COLO829 (cell line): Measurements from ENCODE around the gene TOP3A.

Experiments
- DNase-seq: peaks from one replicate; pipeline ENCODE4 v3.0.0; 2012; ENCODE audit warnings: low spot score

TOP3A gene

GRCh38 chr17:18277076-18277475 lies 37.7 kb downstream of the TOP3A start:
- DNase-seq: no peak

DNA sequence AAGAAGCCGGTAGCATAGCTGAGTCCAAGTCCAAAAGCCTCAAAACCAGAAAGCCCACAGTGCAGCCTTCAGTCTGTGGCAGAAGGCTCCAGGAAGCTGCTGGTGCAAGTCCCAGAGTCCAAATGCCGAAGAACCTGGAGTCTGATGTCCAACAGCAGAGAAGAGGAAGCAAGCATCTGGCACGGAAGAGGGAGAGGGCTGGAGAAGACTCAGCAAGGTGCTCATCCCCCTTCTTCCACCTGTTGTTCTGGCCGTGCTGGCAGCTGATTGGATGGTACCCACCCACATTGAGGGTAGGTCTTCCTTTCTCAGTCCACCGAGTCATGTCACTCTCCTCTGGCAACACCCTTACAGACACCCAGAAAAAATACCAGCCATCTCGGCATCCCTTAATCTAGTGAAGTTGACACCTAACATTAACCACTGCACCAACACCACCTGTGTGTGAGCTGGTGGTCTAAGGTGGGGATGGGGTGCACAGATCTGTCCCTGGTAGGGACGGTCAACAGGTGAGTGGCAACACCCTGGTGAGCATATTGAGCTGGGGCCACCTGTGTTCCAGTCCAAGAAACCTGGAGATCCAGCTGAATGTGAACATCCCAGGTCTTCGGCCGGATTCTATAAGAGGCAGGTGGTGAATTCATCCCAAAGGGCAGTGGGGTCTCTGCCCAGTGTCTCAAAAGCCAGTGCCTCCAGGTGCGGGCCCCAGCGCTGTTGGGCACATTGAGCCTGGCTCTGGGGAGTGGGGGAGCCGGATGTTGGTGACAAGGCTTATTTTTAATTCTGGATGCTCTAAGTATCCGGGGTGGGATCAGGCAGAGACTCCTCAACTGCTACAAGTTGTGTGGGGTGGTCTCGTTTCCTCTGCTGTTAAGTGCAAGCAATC lies 44.5 kb downstream of the TOP3A start:
- no peak for DNase-seq

DNA sequence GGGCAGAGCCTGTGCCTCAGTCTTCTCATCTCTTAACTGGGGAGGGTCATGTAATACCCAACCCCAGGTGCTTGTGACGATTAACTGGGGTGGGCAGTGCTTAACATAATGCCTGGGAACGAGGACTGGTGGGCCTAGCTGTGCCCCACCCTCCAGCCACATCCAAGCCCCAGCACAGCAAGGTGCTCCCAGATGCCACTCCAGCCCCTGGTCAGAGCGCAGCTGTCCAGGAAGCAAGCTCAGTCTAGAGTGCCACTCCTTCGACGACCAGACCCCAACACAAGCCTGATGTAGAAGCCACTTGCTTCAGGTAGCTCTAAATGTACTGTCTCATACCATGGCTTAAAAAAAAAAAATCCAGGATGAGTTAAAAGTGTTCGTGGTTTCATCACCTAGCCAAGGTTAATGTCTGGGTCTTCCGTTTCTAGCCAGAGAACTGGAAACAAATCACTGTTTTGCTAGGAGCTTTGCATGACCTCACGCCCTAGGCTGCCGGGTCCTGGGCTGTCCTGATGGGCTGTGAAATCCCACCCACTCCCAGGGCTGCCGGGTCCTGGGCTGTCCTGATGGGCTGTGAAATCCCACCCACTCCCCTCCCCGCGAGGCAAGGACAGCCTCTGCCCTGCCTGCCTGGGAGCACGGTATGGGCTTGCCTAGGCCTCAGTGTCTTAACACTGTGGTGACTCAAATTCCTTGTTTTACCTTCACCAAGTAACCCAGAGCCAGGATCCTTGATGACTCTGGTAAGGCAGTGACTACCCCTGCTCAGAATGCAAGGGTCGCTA lies 46.7 kb downstream of the TOP3A start:
- DNase-seq: no peak

GRCh38 chr17:18267366-18267765 lies 47.4 kb downstream of the TOP3A start:
- no peak for DNase-seq

DNA sequence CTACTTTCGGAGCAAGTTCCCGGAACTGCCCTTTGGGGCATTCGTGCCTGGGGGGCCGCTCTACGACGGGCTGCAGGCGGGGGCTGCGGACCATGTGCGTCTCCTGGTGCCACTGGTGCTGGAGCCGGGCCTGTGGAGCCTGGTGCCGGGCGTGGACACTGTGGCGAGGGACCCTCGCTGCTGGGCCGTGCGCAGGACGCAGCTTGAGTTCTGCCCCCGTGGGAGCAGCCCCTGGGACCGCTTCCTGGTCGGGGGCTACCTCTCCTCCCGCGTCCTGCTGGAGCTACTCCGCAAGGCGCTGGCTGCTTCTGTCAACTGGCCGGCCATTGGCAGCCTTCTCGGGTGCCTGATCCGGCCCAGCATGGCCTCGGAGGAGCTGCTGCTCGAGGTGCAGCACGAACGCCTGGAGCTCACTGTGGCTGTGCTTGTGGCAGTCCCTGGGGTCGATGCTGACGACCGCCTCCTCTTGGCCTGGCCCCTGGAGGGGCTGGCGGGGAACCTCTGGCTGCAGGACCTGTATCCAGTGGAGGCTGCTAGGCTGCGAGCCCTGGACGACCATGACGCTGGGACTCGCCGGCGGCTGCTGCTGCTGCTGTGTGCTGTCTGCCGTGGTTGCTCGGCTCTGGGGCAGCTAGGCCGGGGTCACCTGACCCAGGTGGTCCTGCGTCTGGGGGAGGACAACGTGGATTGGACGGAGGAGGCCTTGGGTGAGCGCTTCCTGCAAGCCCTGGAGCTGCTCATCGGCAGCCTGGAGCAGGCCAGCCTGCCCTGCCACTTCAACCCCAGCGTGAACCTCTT lies 50.7 kb downstream of the TOP3A start:
- no peak for DNase-seq

DNA sequence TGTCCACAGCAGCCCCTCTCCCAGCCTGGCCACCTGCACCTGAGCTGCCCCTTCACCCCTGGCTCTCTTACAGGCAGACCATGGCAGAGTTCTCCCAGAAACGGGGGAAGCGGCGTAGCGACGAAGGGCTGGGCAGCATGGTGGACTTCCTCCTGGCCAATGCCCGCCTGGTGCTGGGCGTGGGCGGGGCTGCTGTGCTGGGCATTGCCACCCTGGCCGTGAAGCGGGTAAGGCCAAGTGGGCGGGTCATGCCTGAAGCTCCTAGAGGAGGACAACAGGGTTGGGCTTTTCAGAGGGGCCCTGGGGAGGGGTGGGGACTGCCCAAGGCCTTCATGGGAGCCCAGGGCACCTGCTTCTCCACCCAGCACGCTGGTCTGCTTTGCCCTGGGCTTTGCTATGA lies 52.2 kb downstream of the TOP3A start:
- DNase-seq: no peak

- DNase-seq: no peak
Observed at GRCh38 chr17:18262111-18262510, 52.7 kb downstream of the TOP3A start.

DNA sequence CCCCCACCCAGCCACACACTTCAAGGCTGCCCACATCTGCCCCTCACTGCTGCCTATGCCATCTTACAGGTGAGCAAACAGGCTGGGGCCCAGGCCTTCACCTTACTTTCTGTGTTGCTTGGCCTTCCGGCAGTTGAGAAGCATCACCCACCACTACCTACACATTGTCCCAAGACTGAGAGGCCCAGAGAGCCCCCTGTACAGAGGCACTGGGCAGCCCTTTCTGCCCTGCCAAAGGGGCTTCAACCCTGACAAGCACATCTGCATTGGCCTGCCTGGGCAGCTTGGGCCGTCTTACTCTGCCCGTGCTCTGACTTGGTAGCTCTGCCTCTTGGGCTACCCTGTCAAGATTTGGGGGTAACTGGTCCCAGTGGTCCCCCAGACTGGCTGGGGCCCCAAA lies 53.1 kb downstream of the TOP3A start:
- no peak for DNase-seq

GRCh38 chr17:18261146-18261515 lies 53.7 kb downstream of the TOP3A start:
- peak; percentile 42 for DNase-seq

GRCh38 chr17:18260332-18261145 lies 54.3 kb downstream of the TOP3A start, which contains the start of gene MIEF2:
Gene MIEF2, plus strand, starts transcription at chr17:18260662. Its CDS starts 2,059 bp downstream, at chr17:18262721.
- DNase-seq: peak; percentile 96

- DNase-seq: no peak
Observed at GRCh38 chr17:18259621-18260331, 55.0 kb downstream of the TOP3A start.

- peak; percentile 42 for DNase-seq
Observed at GRCh38 chr17:18258356-18259038, 56.3 kb downstream of the TOP3A start, which contains the start of gene FLII. Gene FLII, minus strand, starts transcription at chr17:18258738. Its CDS starts 48 bp downstream, at chr17:18258690.

DNA sequence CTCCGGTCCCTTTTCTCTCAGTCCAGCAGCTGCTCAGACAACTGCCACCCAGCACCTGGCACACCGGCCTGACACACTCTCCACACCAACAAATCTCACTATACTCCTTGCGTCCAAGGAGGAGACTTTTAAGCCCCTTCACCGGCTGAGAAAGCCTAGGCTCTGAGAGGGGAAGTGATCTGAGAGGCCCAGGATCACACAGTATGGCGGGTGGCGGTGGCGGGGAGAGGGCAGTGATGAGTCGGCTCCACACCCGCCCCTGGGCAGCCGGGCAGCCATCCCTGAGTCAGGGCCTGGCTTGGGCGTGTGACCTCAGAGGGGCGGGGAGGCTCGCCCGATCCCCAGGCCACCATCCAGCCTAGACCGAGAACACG lies 56.8 kb downstream of the TOP3A start:
- peak; percentile 78 for DNase-seq

DNA sequence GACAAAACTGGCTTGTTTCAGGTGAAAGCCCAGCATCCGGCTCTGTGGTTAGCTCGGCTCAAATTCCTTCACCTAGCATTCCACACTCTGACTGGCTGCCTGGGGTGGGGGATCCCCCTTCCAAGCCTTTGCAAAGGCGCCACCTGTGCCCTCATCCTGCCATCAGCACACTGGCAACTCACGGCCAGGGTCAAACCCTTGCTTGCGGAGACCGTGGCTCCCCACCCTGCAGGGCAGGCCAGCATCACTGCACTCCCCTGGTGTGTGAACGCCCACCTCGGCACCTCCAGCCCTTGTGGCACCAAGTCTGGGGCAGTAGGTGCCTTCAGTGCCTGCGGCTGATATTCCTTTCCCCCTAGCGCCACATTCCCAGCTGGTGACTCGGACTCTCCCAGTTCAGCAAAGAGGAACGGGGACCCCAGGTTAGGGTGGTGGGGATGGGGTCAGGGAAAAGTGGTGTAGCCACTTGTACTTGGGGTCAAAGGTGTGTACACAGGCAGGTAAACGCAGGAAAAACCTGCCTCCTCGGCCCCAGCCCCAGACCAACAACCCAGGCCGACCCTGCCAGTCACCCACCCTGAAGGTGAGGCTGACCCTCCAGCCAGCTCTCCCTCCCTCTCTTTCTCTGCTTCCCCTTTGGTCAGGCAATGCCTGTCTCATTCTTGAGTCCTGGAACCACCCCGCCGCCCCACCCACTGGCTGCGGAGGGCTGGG lies 57.4 kb downstream of the TOP3A start:
- DNase-seq: no peak

DNA sequence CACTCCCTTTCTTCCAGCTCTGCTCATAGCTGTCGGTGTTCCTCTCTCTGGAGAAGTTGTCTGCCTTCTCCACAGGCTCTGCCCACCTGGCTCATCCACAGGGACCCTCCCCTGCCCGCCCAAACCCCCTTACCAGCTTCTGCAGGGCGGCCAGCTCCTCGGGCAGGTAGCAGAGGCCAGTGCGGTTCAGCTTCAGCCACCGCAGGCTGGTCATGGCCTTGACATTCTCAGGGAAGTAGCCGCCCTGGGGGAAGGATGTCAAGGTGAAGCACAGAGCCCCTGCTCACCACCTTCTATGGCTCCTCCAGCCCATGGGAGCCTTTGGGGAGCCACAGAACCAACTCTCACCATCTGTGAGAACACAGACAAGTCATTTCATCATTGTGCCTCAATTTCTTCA lies 58.0 kb downstream of the TOP3A start:
- DNase-seq: no peak

DNA sequence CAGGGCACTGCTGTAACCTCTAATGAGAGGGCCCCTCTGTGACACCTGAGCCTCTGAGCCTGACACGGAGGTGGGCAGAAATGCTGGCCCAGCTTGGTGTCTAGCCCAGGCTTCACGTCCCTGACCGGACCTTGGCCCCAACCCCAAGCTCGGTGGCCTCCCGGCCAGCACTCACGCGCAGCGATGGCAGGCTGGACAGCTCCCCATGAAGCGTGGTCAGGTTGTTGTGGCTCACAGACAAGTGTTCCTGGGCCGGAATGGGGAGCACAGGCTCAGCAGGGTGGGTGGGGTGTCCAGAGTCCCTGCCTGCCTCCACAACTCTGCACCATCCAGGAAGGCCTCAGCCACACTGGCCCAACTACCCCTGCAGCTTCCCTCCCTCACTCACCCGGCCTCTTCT lies 58.4 kb downstream of the TOP3A start:
- DNase-seq: no peak

DNA sequence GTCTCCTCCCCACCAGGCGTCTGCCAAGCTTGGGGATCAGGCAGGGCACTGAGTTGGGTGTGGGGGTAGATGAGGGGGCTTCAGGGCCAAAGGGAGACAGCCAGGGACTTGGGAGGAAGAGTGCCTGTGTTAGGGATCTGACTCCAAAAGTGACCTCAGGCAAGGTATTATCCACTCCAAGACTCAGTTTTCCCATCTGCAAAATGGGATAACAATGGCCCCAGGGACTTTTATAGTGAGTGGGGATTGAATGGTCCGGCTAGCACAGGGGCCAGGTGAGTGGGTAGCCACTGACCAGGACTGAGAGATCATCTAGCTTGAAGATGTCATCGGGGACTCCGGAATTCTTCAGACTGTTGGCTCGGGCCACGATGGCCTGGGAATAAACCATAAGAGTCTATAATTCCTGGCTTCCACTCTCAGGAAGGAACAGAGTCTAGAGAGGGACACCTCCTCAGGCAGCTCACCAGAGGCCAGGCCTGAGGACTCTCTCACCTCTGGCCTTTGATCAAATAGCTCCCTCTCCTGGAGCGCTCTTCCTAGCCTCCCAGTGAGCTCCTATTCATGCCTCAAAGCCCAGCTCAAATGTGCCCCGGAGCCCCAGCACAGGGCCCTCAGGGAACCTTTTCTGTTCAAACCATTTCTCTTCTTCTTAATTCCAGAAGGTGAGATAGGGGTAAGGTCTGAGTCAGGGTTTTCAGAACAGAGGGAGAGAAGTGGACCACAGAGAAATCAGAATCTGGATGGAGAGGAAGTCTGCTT lies 59.7 kb downstream of the TOP3A start:
- no peak for DNase-seq

DNA sequence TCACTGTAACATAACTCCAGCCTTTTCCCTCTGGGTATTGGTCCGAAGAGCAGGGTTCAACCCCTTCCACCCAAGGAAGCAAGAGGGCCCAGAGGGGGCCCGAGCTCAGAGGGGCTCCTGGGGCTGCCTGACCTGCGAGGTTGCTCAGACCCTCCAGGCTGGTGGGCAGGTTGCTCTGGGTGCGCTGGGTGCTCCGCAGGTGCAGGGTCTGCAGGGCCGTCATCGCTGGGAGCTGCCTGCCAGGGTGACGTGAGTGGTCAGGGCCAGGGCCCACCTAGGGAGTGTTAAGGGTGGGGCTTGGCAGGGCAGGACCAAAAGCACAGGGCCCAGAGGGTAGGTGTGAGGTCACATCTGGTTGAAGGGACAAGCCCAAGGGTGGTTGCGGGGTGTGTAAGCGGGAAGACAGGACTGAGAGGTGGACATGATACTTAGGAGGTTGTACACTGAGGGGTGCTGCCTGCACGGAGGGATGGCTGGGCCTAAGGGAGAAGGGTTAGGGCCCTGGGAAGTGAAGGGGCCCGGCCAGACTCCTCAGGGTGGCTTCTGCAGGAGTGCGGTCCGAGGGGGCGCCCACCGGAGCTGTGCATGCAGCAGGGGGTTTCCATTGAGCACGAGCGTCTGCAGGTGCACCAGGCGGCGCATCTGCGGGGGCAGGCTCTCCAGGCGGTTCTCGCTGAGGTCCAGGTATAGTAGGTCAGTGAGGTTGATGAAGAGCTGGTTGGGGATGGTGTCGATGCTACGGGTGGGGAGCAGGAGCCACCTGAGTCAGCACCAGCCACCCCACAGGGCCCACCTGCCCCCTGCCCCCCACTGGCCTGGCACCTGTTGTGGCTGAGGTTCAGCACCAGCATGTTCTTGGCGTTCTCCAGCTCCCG lies 60.6 kb downstream of the TOP3A start:
- DNase-seq: no peak
